Thyroid gland (tissue), 4 donors: ENCODE data around the gene ZC3H12A. TPM values are rescaled to one million over a fixed set of nuclear protein-coding genes. Genes with fewer than 3 reads are reported as not detected.

Experiments
- DNase-seq, 2 donors: peaks; one replicate each; pipeline ENCODE4 v3.0.0-alpha.2; 2019
- H3K27ac ChIP-seq, 3 donors: fragments of 200-600 bp; sonication (generic); 1 replicate in 2 of 3; 2 replicates in 1 of 3; pipeline ENCODE4 v1.5.1; 2016 to 2019; ENCODE audit warnings: mild to moderate bottlenecking in 1 of 3, moderate library complexity in 1 of 3
- H3K27me3 ChIP-seq: fragments of 200-600 bp; sonication (generic); one replicate; pipeline ENCODE4 v1.5.1; 2019
- H3K36me3 ChIP-seq, 2 donors: fragments of 200-600 bp; sonication (generic); one replicate each; pipeline ENCODE4 v1.5.1; 2016 to 2019
- H3K4me1 ChIP-seq, 2 donors: fragments of 200-600 bp; sonication (generic); one replicate each; pipeline ENCODE4 v1.5.1; 2017 to 2019
- H3K4me3 ChIP-seq, 3 donors: fragments of 200-600 bp; sonication (generic); replicated peaks in 1 of 3; 1 replicate in 2 of 3; 2 replicates in 1 of 3; pipeline ENCODE4 v1.5.1; 2016; ENCODE audit warnings: mild to moderate bottlenecking in 1 of 3
- H3K9me3 ChIP-seq: fragments of 200-600 bp; sonication (generic); one replicate; pipeline ENCODE4 v1.5.1; 2017
- POLR2A ChIP-seq, 2 donors: fragments of 450-650 bp; IDR thresholded peaks; one replicate each; pipeline ENCODE4 v1.6.1; 2017; ENCODE audit warnings: antibody characterized with exemption in 2 of 2, mild to moderate bottlenecking in 2 of 2, moderate library complexity in 1 of 2
- WGBS, 2 donors: methylation state at CpG; one replicate each; pipeline ENCODE4 v1.1.5; 2017; 5-methylcytosine and 5-hydroxymethylcytosine counted together
- intact Hi-C: fragments of 100-400 bp; cut with DNase I; formaldehyde crosslinking; loops from one replicate; pipeline ENCODE4 v1.15.1; 2023
- microRNA-seq: library from miRNA; unstranded; fragments of <30 nt; microRNA quantifications from one replicate; pipeline ENCODE4, GENCODE V29; 2016
- small RNA-seq: library from RNA; depleted of rRNA; stranded (forward); fragments of <200 nt; gene quantifications from one replicate; pipeline ENCODE3, GENCODE V24; 2016
- total RNA-seq, 4 donors: library from RNA; depleted of rRNA; stranded (reverse); fragments of >200 nt; gene quantifications; one replicate each; pipeline ENCODE4 v1.2.3, GENCODE V29; 2016
- TF ChIP-seq, protein P1 (sequence below), 6 experiments: fragments of 200-600 bp in 3 of 6; fragments of 450-650 bp in 3 of 6; sonication (generic) in 3 of 6; IDR thresholded peaks; one replicate each; pipeline ENCODE4 v1.5.1; 2016 to 2019; ENCODE audit warnings: antibody characterized with exemption in 6 of 6, mild to moderate bottlenecking in 2 of 6, inconsistent platforms in 1 of 6, moderate library complexity in 1 of 6

ZC3H12A gene
- total RNA-seq, 4 donors from 2014 or later, result 4.1 to 7.1 (median 5.1) TPM

DNA sequence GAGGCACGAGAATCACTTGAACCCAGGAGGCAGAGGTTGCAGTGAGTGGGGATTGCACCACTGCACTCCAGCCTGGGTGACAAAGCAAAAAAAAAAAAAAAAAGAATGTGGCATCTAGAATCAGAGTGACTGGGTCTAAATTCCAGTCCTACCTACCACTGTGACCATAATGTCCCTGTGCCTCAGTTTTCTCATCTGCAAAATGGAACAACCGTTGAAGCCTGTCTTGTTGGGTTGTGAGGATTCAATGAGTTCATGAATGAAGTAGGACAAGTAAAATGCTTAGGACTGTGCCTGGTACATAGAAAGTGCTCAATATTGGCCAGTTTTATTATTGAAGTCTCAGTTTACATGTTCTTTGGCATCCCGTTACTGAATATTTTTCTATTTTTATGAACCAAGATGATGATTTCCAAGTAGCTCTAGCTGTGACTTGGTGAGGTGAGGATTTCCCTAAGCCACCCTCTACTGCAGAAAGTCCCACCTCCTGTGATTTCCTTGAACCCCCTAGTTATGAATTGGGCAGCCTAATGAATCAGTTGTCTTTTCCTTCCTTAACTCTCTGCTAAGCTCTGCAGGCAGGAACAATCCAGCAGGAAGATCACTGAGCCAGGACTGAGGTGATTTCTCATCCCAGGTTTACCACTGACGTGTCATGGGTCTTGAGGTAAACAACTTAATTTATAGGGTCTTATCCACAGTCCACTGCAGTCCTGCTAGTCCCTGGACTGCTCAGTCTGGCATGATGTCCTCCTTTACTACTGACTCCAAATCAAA lies 59.1 kb downstream of the ZC3H12A start:
- 96 to 98% methylated on average over 4 of the region's 4 CpGs for WGBS, 2 donors
- Histone ChIP-seq H3K27me3 (no peaks in the 10 kb centered on the region), H3K9me3 (no peaks in the 10 kb centered on the region), H3K4me3 (no peak overlapping the region), H3K4me1 (peaks cover 0 to 12% of the 10 kb centered on the region in 2 donors), H3K27ac (peak overlapping the region in 1 of 3 donors; percentile 40), H3K36me3 (peaks cover 2 to 19% of the 10 kb centered on the region in 2 donors)
- no peak for DNase-seq
- intact Hi-C loops, result no loop called here
- TF ChIP-seq, protein P1, sequence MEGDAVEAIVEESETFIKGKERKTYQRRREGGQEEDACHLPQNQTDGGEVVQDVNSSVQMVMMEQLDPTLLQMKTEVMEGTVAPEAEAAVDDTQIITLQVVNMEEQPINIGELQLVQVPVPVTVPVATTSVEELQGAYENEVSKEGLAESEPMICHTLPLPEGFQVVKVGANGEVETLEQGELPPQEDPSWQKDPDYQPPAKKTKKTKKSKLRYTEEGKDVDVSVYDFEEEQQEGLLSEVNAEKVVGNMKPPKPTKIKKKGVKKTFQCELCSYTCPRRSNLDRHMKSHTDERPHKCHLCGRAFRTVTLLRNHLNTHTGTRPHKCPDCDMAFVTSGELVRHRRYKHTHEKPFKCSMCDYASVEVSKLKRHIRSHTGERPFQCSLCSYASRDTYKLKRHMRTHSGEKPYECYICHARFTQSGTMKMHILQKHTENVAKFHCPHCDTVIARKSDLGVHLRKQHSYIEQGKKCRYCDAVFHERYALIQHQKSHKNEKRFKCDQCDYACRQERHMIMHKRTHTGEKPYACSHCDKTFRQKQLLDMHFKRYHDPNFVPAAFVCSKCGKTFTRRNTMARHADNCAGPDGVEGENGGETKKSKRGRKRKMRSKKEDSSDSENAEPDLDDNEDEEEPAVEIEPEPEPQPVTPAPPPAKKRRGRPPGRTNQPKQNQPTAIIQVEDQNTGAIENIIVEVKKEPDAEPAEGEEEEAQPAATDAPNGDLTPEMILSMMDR (IDR thresholded peaks at IDR 0.05), result no peak
- no peak for TF ChIP-seq POLR2A (IDR thresholded peaks at IDR 0.05)

Small RNAs within 50 kb of the gene (microRNA-seq; reads per million reads assigned to microRNA genes)
- not detected for gene MIR5581
- not detected for gene MIR6732

Small RNAs within 50 kb of the gene (small RNA-seq; reads per million reads assigned to genes)
- not detected for gene MIR5581

Other genes with a start within 250 kb of the ZC3H12A start
- gene MEAF6, start 40.2 kb downstream of the ZC3H12A start, total RNA-seq, result 100 to 1,000 TPM in 2 of 4 donors, 10 to 100 TPM in 2; 78.9 to 109 (median 92.7) TPM
- gene SNIP1, start 79.7 kb downstream of the ZC3H12A start, total RNA-seq, result 10 to 100 TPM in 3 of 4 donors, 1 to 10 TPM in 1; 8.1 to 16.7 (median 13.0) TPM
- 10 to 100 TPM; 25.5 to 36.3 (median 26.0) TPM for gene DNALI1, start 82.4 kb downstream of the ZC3H12A start, total RNA-seq
- 10 to 100 TPM; 27.1 to 53.8 (median 33.3) TPM for gene GNL2, start 121.4 kb downstream of the ZC3H12A start, total RNA-seq
- gene RSPO1, start 160.3 kb downstream of the ZC3H12A start, total RNA-seq, result under 1 TPM in 1 of 4 donors, not detected in 3; 0.44 TPM
- 1 to 10 TPM in 2 of 4 donors, under 1 TPM in 2; 0.33 to 1.2 (median 0.81) TPM for gene CDCA8, start 217.9 kb downstream of the ZC3H12A start, total RNA-seq